GM18517 (cell line): ENCODE data around the gene SAMD10.

Experiments used
- ATAC-seq: cut with Tn5 transposase; IDR thresholded peaks from one replicate; pipeline ENCODE4 v1.9.1; 2021; ENCODE audit warnings: mild to moderate bottlenecking, moderate library complexity; ENCODE audit not compliant: unreplicated experiment

Gene SAMD10

GRCh38 chr20:63957690-63958441 is 21.6 kb downstream of the SAMD10 start:
- ATAC-seq = no peak

- ATAC-seq = peak; percentile 11
Observed at GRCh38 chr20:63957004-63957689, 22.3 kb downstream of the SAMD10 start.

- peak; percentile 10 for ATAC-seq
Observed at GRCh38 chr20:63956664-63957003, 22.8 kb downstream of the SAMD10 start.

GRCh38 chr20:63955827-63956663 is 23.4 kb downstream of the SAMD10 start, which contains the start of gene UCKL1:
Gene UCKL1 (minus strand): TSS chr20:63956416. CDS start chr20:63956372, 44 bp downstream.
- peak; percentile 68 for ATAC-seq

GRCh38 chr20:63955281-63955826 is 24.1 kb downstream of the SAMD10 start:
- peak; percentile 9 for ATAC-seq

- no peak for ATAC-seq
Observed at GRCh38 chr20:63953764-63954429, 25.5 kb downstream of the SAMD10 start.

GRCh38 chr20:63952769-63953168 is 26.7 kb downstream of the SAMD10 start:
- ATAC-seq = no peak

- ATAC-seq = no peak
Observed at GRCh38 chr20:63952210-63952535, 27.3 kb downstream of the SAMD10 start.

- no peak for ATAC-seq
Observed at GRCh38 chr20:63951398-63952209, 27.8 kb downstream of the SAMD10 start.

GRCh38 chr20:63950701-63951397 is 28.6 kb downstream of the SAMD10 start:
- no peak for ATAC-seq

GRCh38 chr20:63947638-63948456 is 31.6 kb downstream of the SAMD10 start:
- ATAC-seq = no peak

- ATAC-seq = no peak
Observed at GRCh38 chr20:63946986-63947637, 32.3 kb downstream of the SAMD10 start.

GRCh38 chr20:63945921-63946920 is 33.2 kb downstream of the SAMD10 start:
- no peak for ATAC-seq

GRCh38 chr20:63945031-63945658 is 34.3 kb downstream of the SAMD10 start:
- ATAC-seq = no peak

GRCh38 chr20:63944078-63944941 is 35.1 kb downstream of the SAMD10 start:
- ATAC-seq = no peak

- no peak for ATAC-seq
Observed at GRCh38 chr20:63943808-63944077, 35.7 kb downstream of the SAMD10 start.
